GM18861 (cell line): ENCODE data around the gene GGACT.

ENCODE experiments used
- ATAC-seq: cut with Tn5 transposase; IDR thresholded peaks from one replicate; pipeline ENCODE4 v1.9.1; 2021; ENCODE audit not compliant: unreplicated experiment

GGACT gene

GRCh38 chr13:100515410-100515800 is 73.2 kb downstream of the GGACT start:
- ATAC-seq, result no peak

GRCh38 chr13:100514788-100515409 is 73.7 kb downstream of the GGACT start:
- ATAC-seq, result peak; percentile 85

- no peak for ATAC-seq
Observed at GRCh38 chr13:100513987-100514670, 74.5 kb downstream of the GGACT start.

GRCh38 chr13:100513171-100513570 is 75.4 kb downstream of the GGACT start:
- no peak for ATAC-seq

- no peak for ATAC-seq
Observed at GRCh38 chr13:100512422-100512821, 76.2 kb downstream of the GGACT start.

GRCh38 chr13:100511466-100511865 is 77.1 kb downstream of the GGACT start:
- ATAC-seq, result no peak

GRCh38 chr13:100510208-100510957 is 78.2 kb downstream of the GGACT start:
- no peak for ATAC-seq

- no peak for ATAC-seq
Observed at GRCh38 chr13:100508996-100509395, 79.6 kb downstream of the GGACT start.

GRCh38 chr13:100508455-100508854 is 80.1 kb downstream of the GGACT start:
- ATAC-seq, result no peak

- no peak for ATAC-seq
Observed at GRCh38 chr13:100506600-100507422, 81.8 kb downstream of the GGACT start.

GRCh38 chr13:100506154-100506553 is 82.4 kb downstream of the GGACT start:
- ATAC-seq, result no peak

- ATAC-seq, result no peak
Observed at GRCh38 chr13:100503622-100504021, 85.0 kb downstream of the GGACT start.

- no peak for ATAC-seq
Observed at GRCh38 chr13:100502446-100502845, 86.1 kb downstream of the GGACT start.

GRCh38 chr13:100497389-100497788 is 91.2 kb downstream of the GGACT start:
- ATAC-seq, result no peak

- no peak for ATAC-seq
Observed at GRCh38 chr13:100495455-100495854, 93.1 kb downstream of the GGACT start.

- no peak for ATAC-seq
Observed at GRCh38 chr13:100493418-100493817, 95.2 kb downstream of the GGACT start.

GRCh38 chr13:100491164-100491842 is 97.3 kb downstream of the GGACT start:
- ATAC-seq, result no peak

- ATAC-seq, result no peak
Observed at GRCh38 chr13:100490692-100491091, 97.9 kb downstream of the GGACT start.

GRCh38 chr13:100485265-100485664 is 103.3 kb downstream of the GGACT start:
- no peak for ATAC-seq

GRCh38 chr13:100484702-100485101 is 103.9 kb downstream of the GGACT start:
- ATAC-seq, result no peak
